NCI-H1092 (cell line): Measurements from ENCODE around the gene WIPF2.

Experiments
- DNase-seq: peaks from one replicate; lab custom pipeline; 2025; lab: John Stamatoyannopoulos, UW

Gene WIPF2

DNA sequence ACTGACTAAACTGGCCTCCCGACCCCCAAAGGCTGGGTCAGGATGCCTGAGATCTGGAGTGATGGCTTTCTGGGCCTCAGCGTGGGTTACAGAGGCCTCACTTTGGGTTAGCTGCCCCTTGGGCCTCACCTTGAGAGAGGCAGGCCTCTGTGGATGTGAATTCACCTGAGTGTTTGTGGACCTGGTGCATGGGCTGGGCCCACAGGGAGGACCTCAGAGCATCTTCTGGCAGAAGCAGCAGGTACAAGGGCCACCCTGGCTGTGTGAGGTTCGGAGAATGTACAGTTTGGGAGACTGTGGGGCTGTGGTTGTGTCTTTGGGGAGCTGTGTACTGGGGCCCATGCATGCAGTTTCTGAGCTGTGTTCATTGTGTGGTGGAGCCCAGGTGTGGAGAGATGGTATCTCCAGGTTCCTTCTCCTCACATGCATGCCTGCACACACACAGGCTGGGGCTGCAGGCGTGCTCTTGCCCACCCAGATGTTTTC, 108.2 kb downstream of the WIPF2 start:
- DNase-seq = no peak

DNA sequence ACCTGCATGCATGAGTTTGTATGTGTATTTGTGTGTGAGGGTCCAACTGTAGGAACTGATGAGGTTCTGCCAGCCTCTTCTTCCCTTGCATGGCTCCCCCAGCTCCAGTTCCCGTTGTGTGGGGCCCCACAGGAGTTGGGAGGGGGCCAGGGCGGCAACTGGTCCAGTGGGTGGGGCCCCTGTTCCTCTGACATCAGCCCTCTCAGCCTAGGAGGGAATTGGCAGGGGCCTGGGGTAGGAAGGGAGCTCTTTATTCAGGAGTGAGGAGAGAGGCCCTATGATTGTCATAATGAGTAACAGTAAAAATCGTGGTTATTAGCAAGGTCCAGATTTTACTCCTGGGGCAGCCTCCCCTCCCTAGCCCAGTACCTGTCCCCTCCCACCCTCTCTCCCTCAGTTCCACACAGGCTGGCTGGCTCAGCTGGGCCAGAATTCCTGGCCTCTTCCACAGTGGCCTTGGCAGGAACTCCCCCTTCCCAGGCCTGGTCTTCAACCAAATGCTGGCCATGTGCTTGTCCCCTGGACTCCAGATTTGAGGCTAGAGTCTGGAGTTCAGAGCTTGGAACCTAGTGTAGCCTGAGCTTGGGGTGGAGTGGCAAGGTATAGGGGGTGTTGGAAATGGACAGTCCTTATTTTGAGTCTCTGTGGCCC, 108.8 kb downstream of the WIPF2 start:
- no peak for DNase-seq

DNA sequence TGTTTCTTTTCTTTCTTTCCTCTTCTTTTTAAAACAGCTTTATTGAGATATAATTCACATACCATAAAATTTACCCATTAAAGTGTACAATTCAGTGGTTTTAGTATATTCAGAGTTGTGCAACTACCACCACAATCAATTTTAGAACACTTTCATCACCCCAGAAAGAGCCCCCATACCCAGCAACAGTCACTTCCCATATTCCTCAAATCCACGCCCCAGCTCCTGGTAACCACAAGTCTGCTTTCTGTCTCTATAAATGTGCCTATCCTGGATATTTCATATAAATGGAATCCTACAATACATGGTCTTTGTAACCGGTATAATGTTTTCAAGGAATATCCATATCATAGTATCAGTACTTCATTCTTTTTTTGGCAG, 109.3 kb downstream of the WIPF2 start:
- DNase-seq = no peak

- DNase-seq = peak; percentile 66
These were observed 111.0 kb downstream of the WIPF2 start for GRCh38 chr17:40329839-40330794.

GRCh38 chr17:40330850-40331470, 111.9 kb downstream of the WIPF2 start:
- no peak for DNase-seq

DNA sequence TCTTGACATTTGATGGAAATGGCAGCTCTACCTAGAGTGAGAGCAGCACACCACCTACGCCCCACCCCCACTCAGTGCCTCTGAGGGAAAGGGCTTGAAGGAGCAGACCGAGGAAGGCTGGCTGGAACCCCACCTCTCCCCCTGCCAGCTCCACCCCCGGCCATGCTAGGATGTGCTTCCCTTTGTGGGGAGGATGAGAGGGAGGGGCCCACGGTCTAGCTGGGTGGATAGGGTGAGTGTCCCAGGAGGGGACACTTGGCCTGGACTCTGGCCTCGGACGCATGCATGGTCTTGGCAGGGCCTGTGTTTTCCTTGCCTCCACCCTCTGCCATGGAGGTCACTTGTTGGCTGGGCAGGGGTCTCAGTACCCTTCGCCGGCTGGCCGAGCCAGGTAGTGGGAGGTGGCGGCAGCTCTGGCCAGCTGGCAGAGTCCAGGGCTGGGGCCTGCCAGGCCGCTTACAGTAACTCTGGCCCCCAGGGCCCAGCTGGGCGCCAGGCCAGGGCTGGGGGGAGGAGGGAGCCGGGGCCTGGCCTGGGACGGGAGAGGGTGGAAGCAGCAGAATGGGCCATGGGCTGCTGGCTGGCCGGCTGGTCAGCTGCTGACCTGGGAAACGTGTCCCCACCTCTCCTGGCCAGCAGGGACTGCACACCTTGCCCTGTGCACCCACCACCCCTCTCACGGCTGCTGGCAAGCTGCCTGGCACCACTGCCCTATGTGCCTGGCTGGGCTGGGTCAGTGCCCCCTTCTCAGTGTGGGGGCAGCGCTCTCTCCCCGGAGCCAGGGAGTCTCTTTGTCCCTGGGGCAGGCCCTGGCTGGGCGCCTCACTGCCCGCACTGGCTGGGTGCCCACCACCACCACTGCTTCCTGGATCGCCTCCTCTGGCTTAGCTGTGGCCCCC, 112.9 kb downstream of the WIPF2 start:
- peak; percentile 62 for DNase-seq
